Motor neuron (in vitro differentiated cells): ENCODE measurements around the gene GPS1. TPM values are rescaled to one million over a fixed set of nuclear protein-coding genes. Genes with fewer than 3 reads are reported as not detected.
A peak's percentile ranks its signal among the peaks of the same experiment; 100 is the strongest.

ENCODE experiments used
- ATAC-seq, 8 experiments: fragments of 200-7000 bp; cut with Tn5 transposase; replicated peaks in 6 of 8; 2 replicates each; pipeline ENCODE4 v1.8.0; 2021; ENCODE audit warnings: mild to moderate bottlenecking in 8 of 8, moderate library complexity in 8 of 8
- H3K27ac ChIP-seq, 2 donors: fragments of 250-450 bp; sonication (Bioruptor Pico); 2 replicates each; pipeline ENCODE4 v1.9.0; 2021; ENCODE audit warnings: antibody characterized with exemption in 2 of 2, mild to moderate bottlenecking in 2 of 2, moderate library complexity in 1 of 2
- H3K4me1 ChIP-seq, 2 donors: fragments of 250-450 bp; sonication (Bioruptor Pico); replicated peaks in 1 of 2; 2 replicates each; pipeline ENCODE4 v1.6.1; 2021; ENCODE audit warnings: antibody characterized with exemption in 2 of 2, mild to moderate bottlenecking in 2 of 2, moderate library complexity in 1 of 2
- H3K4me3 ChIP-seq, 5 donors: fragments of 250-450 bp; sonication (Bioruptor Pico); 2 replicates each; pipeline ENCODE4 v1.9.0; 2021; ENCODE audit warnings: antibody characterized with exemption in 5 of 5, mild to moderate bottlenecking in 5 of 5, moderate library complexity in 4 of 5
- WGBS, 10 experiments: fragments of 450-650 bp; shearing (Covaris generic); methylation state at CpG; one replicate each; pipeline ENCODE4 v1.0.0; 2022; 5-methylcytosine and 5-hydroxymethylcytosine counted together
- in situ Hi-C, 9 experiments: fragments of 400-800 bp; cut with MboI; loops; one replicate each; pipeline ENCODE4 v1.15.0; 2021; ENCODE audit warnings: low sequenced_read_pairs in 9 of 9, low pct_unique_long_range_greater_than_20kb in 2 of 9; ENCODE audit not compliant: unreplicated experiment in 9 of 9
- total RNA-seq, 8 experiments: library from RNA; unstranded; fragments of 300-600 nt; gene quantifications; 2 replicates each; pipeline versions ENCODE4 v1.2.3 to v1.2.4, GENCODE V29; 2022

Gene GPS1
- total RNA-seq, 8 experiments from 2014 or later = 54.6 to 97.9 (median 78.2) TPM

GRCh38 chr17:82076018-82076784, 24.5 kb downstream of the GPS1 start:
- no peaks in the 10 kb centered on the region for H3K4me1 ChIP-seq
- peak in 2 of 8 experiments; percentile 0 to 3 for ATAC-seq
- no peak overlapping the region for H3K4me3 ChIP-seq
- in situ Hi-C loops = no loop called here
- WGBS, 10 experiments = 20 to 100% (median 87%) methylated on average over 1 to 19 of the region's 25 CpGs; no CpG with 5 or more reads in 1 of the 10 experiments
- H3K27ac ChIP-seq = no peak overlapping the region

DNA sequence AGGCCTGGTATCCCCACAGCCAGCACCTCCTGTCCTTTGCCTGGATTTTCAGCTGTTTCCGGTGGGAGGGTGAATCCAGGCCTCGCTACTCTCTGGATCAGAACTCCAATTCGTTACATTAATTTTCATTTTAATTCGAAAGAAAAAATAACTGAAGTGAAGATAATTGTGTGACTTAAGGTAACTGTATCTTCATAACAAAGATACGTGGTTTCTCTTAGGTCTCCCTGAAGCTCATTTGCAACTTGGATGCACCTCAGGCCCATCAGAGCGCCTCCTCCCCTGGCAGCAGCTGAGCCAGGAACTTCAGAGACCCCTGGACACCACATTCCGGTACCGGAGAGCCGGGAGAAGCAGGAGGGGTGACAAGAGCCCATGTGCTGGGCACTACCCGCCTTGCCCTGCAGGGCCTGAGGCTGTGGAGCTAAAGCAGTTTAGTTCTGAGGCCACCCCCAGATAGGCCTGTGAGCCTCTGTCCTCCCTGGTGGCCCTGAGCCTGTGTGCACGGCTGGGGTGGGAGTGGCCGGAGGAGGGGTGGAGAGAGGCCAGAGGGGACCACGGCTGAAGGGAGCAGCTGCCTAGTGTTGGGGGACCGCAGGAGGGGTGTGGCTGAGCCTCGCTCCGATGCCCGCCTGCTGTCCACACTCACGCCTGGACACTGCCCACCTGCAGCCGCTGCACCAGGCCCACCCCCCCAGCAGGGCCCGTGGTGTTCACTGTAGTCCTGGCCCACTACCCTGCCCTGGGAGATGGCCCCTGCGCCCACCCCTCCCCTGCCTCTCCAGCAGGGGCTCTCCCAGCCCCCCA, 25.3 kb downstream of the GPS1 start:
- H3K4me3 ChIP-seq = no peak overlapping the region
- no peak overlapping the region for H3K27ac ChIP-seq
- no peaks in the 10 kb centered on the region for H3K4me1 ChIP-seq
- 70 to 100% (median 92%) methylated on average over 1 to 4 of the region's 21 CpGs; no CpG with 5 or more reads in 2 of the 10 experiments for WGBS, 10 experiments
- in situ Hi-C loops = no loop called here
- ATAC-seq = peak; percentile 4 to 63 (median 41)

- H3K27ac ChIP-seq = no peak overlapping the region
- in situ Hi-C loops = no loop called here
- WGBS, 10 experiments = 82 to 100% (median 90%) methylated on average over 2 to 10 of the region's 28 CpGs; no CpG with 5 or more reads in 7 of the 10 experiments
- ATAC-seq = peak in 3 of 8 experiments; percentile 15 to 17 (median 15)
- no peaks in the 10 kb centered on the region for H3K4me1 ChIP-seq
- no peak overlapping the region for H3K4me3 ChIP-seq
Measured at GRCh38 chr17:82077617-82078358, 26.1 kb downstream of the GPS1 start.

GRCh38 chr17:82078433-82078832, 26.7 kb downstream of the GPS1 start:
- in situ Hi-C loops = no loop called here
- WGBS, 10 experiments = 60 to 100% methylated on average over 1 of the region's 18 CpGs; no CpG with 5 or more reads in 8 of the 10 experiments
- H3K27ac ChIP-seq = no peak overlapping the region
- ATAC-seq = no peak
- no peaks in the 10 kb centered on the region for H3K4me1 ChIP-seq
- no peak overlapping the region for H3K4me3 ChIP-seq

DNA sequence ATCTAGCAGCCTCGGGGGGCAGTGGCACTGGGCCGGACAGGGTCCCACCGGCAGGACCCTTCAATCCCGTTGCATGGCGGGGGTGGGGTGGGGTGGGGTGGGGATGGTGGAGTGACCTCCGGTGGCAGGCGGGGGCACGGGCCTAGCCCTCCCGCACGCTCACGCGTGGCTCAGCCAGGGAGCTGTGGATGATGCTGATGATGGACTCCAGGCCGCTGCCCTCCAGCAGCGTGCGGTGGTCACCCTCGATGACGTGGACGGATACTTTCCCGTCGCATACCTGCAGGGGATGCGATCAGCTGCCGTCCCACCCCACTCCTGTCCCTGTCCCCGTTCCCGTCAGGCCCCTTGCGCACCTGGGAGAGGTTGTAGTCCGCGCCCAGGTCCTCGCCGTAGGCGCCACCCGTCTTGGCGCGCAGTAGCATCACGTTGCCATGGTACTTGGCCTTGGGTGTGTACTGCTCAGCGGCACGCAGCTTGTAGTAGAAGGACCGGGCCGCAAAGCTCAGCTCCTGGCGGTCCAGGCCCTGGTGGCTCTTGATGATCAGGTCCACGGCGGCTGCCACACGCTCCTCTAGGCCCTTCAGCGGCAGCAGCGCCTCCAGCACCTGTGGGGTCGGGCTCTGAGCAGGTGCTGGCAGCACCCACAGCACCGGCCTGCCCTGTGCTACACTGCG, 27.4 kb downstream of the GPS1 start:
- Histone ChIP-seq H3K4me1 (no peaks in the 10 kb centered on the region), H3K4me3 (no peak overlapping the region), H3K27ac (no peak overlapping the region)
- in situ Hi-C loops = no loop called here
- ATAC-seq = peak in 3 of 8 experiments; percentile 4 to 6 (median 6)
- 100% methylated on average over 1 of the region's 47 CpGs; no CpG with 5 or more reads in 9 of the 10 experiments for WGBS, 10 experiments

DNA sequence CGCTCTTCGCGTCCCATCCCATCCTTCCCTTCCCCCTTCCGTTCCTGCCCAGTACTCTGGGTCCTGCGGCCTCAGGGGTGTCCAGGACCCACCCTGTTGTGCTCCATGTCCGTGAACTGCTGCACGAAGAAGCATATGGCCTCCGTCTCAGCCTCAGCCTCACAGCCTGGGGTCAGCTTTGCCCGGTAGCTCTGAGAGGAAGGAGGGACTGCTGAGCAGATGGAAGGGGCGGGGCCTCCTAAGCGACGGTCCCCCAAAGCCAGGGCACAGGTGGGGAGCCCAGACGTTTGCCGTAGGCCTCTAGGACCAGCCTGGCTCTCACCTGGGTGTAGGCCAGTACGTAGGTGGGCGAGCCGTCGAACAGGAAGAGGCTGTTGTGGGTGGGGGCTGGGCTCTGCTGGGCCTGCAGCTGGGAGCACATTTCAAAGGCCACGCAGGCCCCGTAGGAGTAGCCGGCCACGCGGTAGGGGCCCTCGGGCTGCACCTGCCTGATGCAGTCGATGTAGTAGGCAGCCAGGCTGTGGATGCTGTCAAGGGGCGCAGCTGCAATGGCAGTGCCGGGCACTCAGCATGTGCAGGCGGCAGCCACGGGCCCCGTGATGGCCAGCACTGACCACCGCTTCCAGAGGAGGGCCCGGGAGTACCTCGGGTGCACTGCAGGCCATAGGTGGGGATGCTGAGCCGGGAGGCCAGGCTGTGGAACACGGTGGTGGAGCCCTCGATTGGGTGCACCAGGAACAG, 28.5 kb downstream of the GPS1 start:
- Histone ChIP-seq H3K4me1 (no peaks in the 10 kb centered on the region), H3K27ac (no peak overlapping the region), H3K4me3 (no peak overlapping the region)
- WGBS, 10 experiments = 88 to 100% (median 98%) methylated on average over 1 to 11 of the region's 36 CpGs; no CpG with 5 or more reads in 4 of the 10 experiments
- no peak for ATAC-seq
- in situ Hi-C loops = no loop called here

DNA sequence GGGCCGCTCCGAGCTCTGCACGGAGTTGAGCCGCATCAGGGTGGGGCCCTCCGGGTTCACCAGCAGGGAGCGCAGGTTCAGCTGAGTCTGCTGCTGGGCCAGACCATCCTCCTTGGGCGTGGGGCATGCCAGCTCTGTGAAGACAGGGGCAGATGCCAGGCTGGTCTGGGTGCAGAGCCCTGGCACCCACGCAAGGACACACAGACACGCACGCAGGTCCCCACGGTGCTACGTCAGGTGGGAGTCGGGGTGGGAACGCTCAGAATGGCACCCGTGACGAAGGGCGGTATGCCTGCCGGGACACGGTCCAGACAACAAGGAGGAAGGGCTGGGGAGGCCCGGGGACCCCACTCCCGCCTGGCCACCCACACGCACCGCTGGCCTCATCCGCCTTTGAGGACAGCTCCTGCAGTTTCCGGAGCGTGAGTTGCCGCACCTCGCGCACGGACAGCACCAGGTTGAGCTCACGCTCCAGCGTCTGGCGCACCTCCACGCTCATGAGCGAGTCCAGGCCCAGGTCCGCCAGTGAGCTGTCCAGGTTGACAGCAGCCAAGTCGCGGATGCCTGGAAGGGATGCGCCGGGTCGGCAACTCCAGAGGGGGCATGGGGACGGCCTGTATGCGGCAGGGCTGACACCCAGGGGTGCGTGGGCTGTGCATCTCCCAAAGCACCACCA, 29.2 kb downstream of the GPS1 start:
- in situ Hi-C loops = no loop called here
- Histone ChIP-seq H3K27ac (no peak overlapping the region), H3K4me3 (no peak overlapping the region), H3K4me1 (no peaks in the 10 kb centered on the region)
- ATAC-seq = no peak
- 80 to 100% methylated on average over 1 to 3 of the region's 44 CpGs; no CpG with 5 or more reads in 8 of the 10 experiments for WGBS, 10 experiments

GRCh38 chr17:82081546-82081945, 29.8 kb downstream of the GPS1 start:
- 98 to 100% (median 100%) methylated on average over 1 to 9 of the region's 20 CpGs; no CpG with 5 or more reads in 7 of the 10 experiments for WGBS, 10 experiments
- no peaks in the 10 kb centered on the region for H3K4me1 ChIP-seq
- no peak overlapping the region for H3K27ac ChIP-seq

DNA sequence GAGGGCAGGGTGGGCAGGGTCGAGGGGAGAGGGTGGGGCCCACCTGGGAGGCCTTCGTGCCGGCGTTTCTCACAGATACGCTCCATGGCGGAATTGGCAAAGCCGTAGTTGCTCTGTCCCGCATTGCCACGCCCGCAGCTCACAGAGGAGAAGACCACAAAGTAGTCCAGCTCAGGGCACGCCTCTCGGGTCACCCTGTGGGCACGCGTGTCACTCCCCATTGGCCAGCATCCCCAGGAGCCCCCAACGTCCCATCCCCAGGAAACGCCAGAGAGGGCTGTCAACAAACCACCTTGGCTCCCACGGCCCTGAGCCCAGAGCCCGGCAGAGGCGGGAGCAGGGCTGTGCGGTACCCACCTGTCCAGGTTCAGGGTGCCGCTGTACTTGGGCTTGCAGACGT, 30.3 kb downstream of the GPS1 start:
- WGBS, 10 experiments = no CpG with 5 or more reads among the region's 22 CpGs
- in situ Hi-C loops = no loop called here
- Histone ChIP-seq H3K27ac (no peak overlapping the region), H3K4me1 (no peaks in the 10 kb centered on the region), H3K4me3 (no peak overlapping the region)
- ATAC-seq = no peak

More at GRCh38 chr17:82081546-82081945, 29.8 kb downstream of the GPS1 start:
- H3K4me3 ChIP-seq = no peak overlapping the region
- no peak for ATAC-seq
- in situ Hi-C loops = no loop called here

DNA sequence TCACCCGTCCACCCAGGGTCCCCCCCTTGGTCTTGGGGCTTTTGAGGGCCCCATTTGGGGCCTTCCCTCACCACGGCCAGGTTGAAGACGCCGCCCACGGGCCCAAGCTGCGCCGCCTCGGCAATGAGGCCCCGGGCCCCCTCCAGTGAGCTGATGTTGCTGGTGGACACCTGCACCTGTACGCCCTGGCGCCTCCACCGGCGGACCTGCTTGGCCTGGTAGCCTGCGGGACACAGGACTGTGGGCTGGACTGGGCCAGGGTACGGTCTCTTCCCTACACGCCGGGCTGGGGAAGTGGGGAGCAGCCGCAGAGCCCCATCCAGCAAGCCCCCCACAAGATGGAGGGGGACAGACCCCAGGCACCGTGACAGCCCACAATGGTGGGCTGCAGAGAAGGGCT, 30.8 kb downstream of the GPS1 start:
- no peaks in the 10 kb centered on the region for H3K4me1 ChIP-seq
- in situ Hi-C loops = no loop called here

DNA sequence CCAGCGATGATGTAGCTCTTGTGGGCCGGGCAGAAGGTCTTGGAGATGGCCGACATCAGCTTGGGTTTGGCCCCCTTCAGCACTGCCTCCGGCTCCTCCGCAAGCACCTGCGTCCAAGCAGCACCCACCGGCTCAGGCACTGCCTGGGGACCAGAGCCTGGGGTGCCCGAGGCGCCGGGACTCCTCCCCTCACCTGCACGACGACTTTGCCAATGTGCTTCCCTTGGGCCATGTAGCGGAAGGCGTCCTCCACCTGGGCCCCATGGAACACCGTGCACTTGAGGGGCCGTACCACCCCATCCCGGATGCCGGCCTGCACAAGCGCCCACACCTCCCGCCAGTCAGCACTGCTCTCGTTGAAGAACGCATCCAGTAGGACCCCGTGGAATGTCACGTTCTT, 31.3 kb downstream of the GPS1 start:
- ATAC-seq = no peak
- WGBS, 10 experiments = 60 to 100% (median 95%) methylated on average over 1 to 4 of the region's 24 CpGs; no CpG with 5 or more reads in 4 of the 10 experiments
- Histone ChIP-seq H3K4me3 (no peak overlapping the region), H3K27ac (no peak overlapping the region), H3K4me1 (no peaks in the 10 kb centered on the region)
- in situ Hi-C loops = no loop called here

More for the DNA sequence above, 30.8 kb downstream of the GPS1 start:
- ATAC-seq = no peak
- Histone ChIP-seq H3K27ac (no peak overlapping the region), H3K4me3 (no peak overlapping the region)
- 92 to 100% (median 100%) methylated on average over 1 to 14 of the region's 19 CpGs; no CpG with 5 or more reads in 6 of the 10 experiments for WGBS, 10 experiments
